GM23248 (cell line): ENCODE data around the gene ORMDL3. TPM values are rescaled to one million over a fixed set of nuclear protein-coding genes. Genes with fewer than 3 reads are reported as not detected.
A peak's percentile ranks its signal among the peaks of the same experiment; 100 is the strongest.

Experiments used
- DNase-seq: peaks from one replicate; pipeline ENCODE4 v3.0.0-alpha.2; 2015
- H2AFZ ChIP-seq: fragments of 200-600 bp; sonication (generic); 2 replicates; pipeline ENCODE4 v1.6.1; 2016; ENCODE audit warnings: antibody characterized with exemption
- H3F3A ChIP-seq: fragments of 200-600 bp; sonication (generic); 2 replicates; pipeline ENCODE4 v1.6.1; 2016; ENCODE audit warnings: mild to moderate bottlenecking, antibody characterized with exemption, mixed run types; ENCODE audit not compliant: insufficient read depth
- H3K27ac ChIP-seq: fragments of 200-600 bp; sonication (generic); 2 replicates; pipeline ENCODE4 v1.5.1; 2016; ENCODE audit warnings: mild to moderate bottlenecking
- H3K27me3 ChIP-seq: fragments of 200-600 bp; sonication (generic); replicated peaks from 2 replicates; pipeline ENCODE4 v1.6.1; 2016; ENCODE audit warnings: mild to moderate bottlenecking; ENCODE audit not compliant: insufficient read depth
- H3K36me3 ChIP-seq: fragments of 200-600 bp; sonication (generic); 2 replicates; pipeline ENCODE4 v1.6.1; 2016; ENCODE audit warnings: low read depth, mild to moderate bottlenecking
- H3K4me1 ChIP-seq: fragments of 200-600 bp; sonication (generic); 2 replicates; pipeline ENCODE4 v1.6.1; 2016; ENCODE audit warnings: mild to moderate bottlenecking; ENCODE audit not compliant: insufficient read depth
- H3K4me2 ChIP-seq: fragments of 200-600 bp; sonication (generic); one replicate; pipeline ENCODE4 v1.6.1; 2016; ENCODE audit warnings: mild to moderate bottlenecking; ENCODE audit not compliant: unreplicated experiment
- H3K4me3 ChIP-seq: fragments of 200-600 bp; sonication (generic); 2 replicates; pipeline ENCODE4 v1.5.1; 2016; ENCODE audit warnings: mild to moderate bottlenecking
- H3K79me2 ChIP-seq: fragments of 200-600 bp; sonication (generic); 2 replicates; pipeline ENCODE4 v1.6.1; 2016; ENCODE audit warnings: mild to moderate bottlenecking; ENCODE audit not compliant: insufficient read depth
- H3K9ac ChIP-seq: fragments of 200-600 bp; sonication (generic); 2 replicates; pipeline ENCODE4 v1.6.1; 2016; ENCODE audit warnings: mild to moderate bottlenecking
- H3K9me2 ChIP-seq: fragments of 200-600 bp; sonication (generic); 2 replicates; pipeline ENCODE4 v1.6.1; 2016; ENCODE audit warnings: mixed run types, mild to moderate bottlenecking, moderate library complexity; ENCODE audit not compliant: insufficient read depth
- H3K9me3 ChIP-seq: fragments of 200-600 bp; sonication (generic); one replicate; pipeline ENCODE4 v1.6.1; 2017; ENCODE audit warnings: low read depth
- H4K20me1 ChIP-seq: fragments of 200-600 bp; sonication (generic); 2 replicates; pipeline ENCODE4 v1.6.0; 2016; ENCODE audit not compliant: insufficient read depth
- EZH2 ChIP-seq: fragments of 200-600 bp; sonication (generic); IDR thresholded peaks from 2 replicates; pipeline ENCODE4 v1.6.1; 2018; ENCODE audit warnings: antibody characterized with exemption, mild to moderate bottlenecking; ENCODE audit not compliant: insufficient read depth, poor library complexity, severe bottlenecking
- EZH2phosphoT487 ChIP-seq: fragments of 200-600 bp; sonication (generic); IDR thresholded peaks from 2 replicates; pipeline ENCODE4 v1.6.1; 2018; ENCODE audit warnings: antibody characterized with exemption, moderate library complexity, mild to moderate bottlenecking, low read depth; ENCODE audit not compliant: insufficient read depth
- WGBS, 2 experiments: methylation state at CpG; one replicate each; pipeline ENCODE4 v1.1.6; 2015 to 2017; ENCODE audit warnings: low lambda C conversion rate in 2 of 2, low coverage in 1 of 2; ENCODE audit errors: missing lambda C conversion rate in 2 of 2; 5-methylcytosine and 5-hydroxymethylcytosine counted together
- in situ Hi-C: fragments of 300-500 bp; cut with MboI; formaldehyde crosslinking; loops from 2 replicates; pipeline ENCODE4 v1.15.0; 2020
- polyA plus RNA-seq: library from polyadenylated mRNA; unstranded; fragments of >200 nt; fragmentation: Nextera tagmentation; extraction: Ambion mirVana; gene quantifications from 2 replicates; pipeline ENCODE4 v1.2.1, GENCODE V29; 2016
- total RNA-seq: library from RNA; depleted of rRNA; stranded (reverse); fragments of >200 nt; shearing (Covaris generic); gene quantifications from 2 replicates; pipeline ENCODE4 v1.2.3, GENCODE V29; 2014

ORMDL3 gene
- total and polyA plus RNA-seq, 2 experiments from 2014 or later, result 12.0 to 60.4 TPM

- H3K9me3 ChIP-seq, result no peaks in the 10 kb centered on the region
- no peaks in the 10 kb centered on the region for H3K36me3 ChIP-seq
- in situ Hi-C loops, result no loop called here
- H2AFZ ChIP-seq, result no peak overlapping the region
- H3K9ac ChIP-seq, result peak overlapping the region; percentile 93
- no peaks in the 10 kb centered on the region for H3K9me2 ChIP-seq
- DNase-seq, result peak; percentile 97
- H3K27me3 ChIP-seq, result no peaks in the 10 kb centered on the region
- no peaks in the 10 kb centered on the region for H4K20me1 ChIP-seq
- H3K4me3 ChIP-seq, result peak overlapping the region; percentile 98
- WGBS, 2 experiments, result 11 to 12% methylated on average over 8 of the region's 8 CpGs
- TF ChIP-seq EZH2 (no peak), EZH2phosphoT487 (no peak)
- peak overlapping the region; percentile 91 for H3K4me2 ChIP-seq
- peak overlapping the region; percentile 93 for H3K27ac ChIP-seq
- peaks cover 32% of the 10 kb centered on the region for H3K79me2 ChIP-seq
- peaks cover 50% of the 10 kb centered on the region for H3K4me1 ChIP-seq
- peaks cover 31% of the 10 kb centered on the region for H3F3A ChIP-seq
Measured at GRCh38 chr17:39928858-39929645, 1.7 kb upstream of the ORMDL3 start.

GRCh38 chr17:39927929-39928857 is 792 bp upstream of the ORMDL3 start:
- H3K9me3 ChIP-seq, result no peaks in the 10 kb centered on the region
- peaks cover 1% of the 10 kb centered on the region; the same call in 1 of the 2 replicates for H3K36me3 ChIP-seq
- peak overlapping the region; percentile 97 for H2AFZ ChIP-seq
- peak overlapping the region; percentile 93 for H3K27ac ChIP-seq
- WGBS, 2 experiments, result 19 to 21% methylated on average over 17 of the region's 17 CpGs
- H3K4me1 ChIP-seq, result peaks cover 55% of the 10 kb centered on the region
- H3F3A ChIP-seq, result peaks cover 31% of the 10 kb centered on the region
- peak; percentile 46 for DNase-seq
- H3K79me2 ChIP-seq, result peaks cover 40% of the 10 kb centered on the region
- peak overlapping the region; percentile 93 for H3K9ac ChIP-seq
- in situ Hi-C loops, result no loop called here
- H4K20me1 ChIP-seq, result no peaks in the 10 kb centered on the region
- TF ChIP-seq EZH2phosphoT487 (no peak), EZH2 (no peak)
- no peaks in the 10 kb centered on the region for H3K27me3 ChIP-seq
- no peaks in the 10 kb centered on the region for H3K9me2 ChIP-seq
- H3K4me2 ChIP-seq, result peak overlapping the region; percentile 91
- H3K4me3 ChIP-seq, result peak overlapping the region; percentile 98

GRCh38 chr17:39926588-39927100 is 757 bp downstream of the ORMDL3 start:
- DNase-seq, result peak; percentile 61
- Histone ChIP-seq H4K20me1 (no peaks in the 10 kb centered on the region), H3K36me3 (peaks cover 17% of the 10 kb centered on the region; the same call in 1 of the 2 replicates), H3K9ac (peak overlapping the region; percentile 93), H3K27me3 (no peaks in the 10 kb centered on the region), H2AFZ (peak overlapping the region; percentile 97), H3K4me2 (peak overlapping the region; percentile 88), H3K9me3 (no peaks in the 10 kb centered on the region), H3K4me3 (peak overlapping the region; percentile 98), H3F3A (peaks cover 31% of the 10 kb centered on the region), H3K27ac (peak overlapping the region; percentile 90), H3K9me2 (no peaks in the 10 kb centered on the region), H3K4me1 (peaks cover 55% of the 10 kb centered on the region), H3K79me2 (peaks cover 51% of the 10 kb centered on the region)
- in situ Hi-C loops, result no loop called here
- 5 to 6% methylated on average over 15 of the region's 15 CpGs for WGBS, 2 experiments
- no peak for TF ChIP-seq EZH2phosphoT487
- TF ChIP-seq EZH2, result no peak

- no peak for TF ChIP-seq EZH2
- H2AFZ ChIP-seq, result no peak overlapping the region
- peak overlapping the region; percentile 98 for H3K4me3 ChIP-seq
- in situ Hi-C loops, result no loop called here
- no peaks in the 10 kb centered on the region for H3K9me2 ChIP-seq
- peaks cover 31% of the 10 kb centered on the region for H3F3A ChIP-seq
- peak; percentile 28 for DNase-seq
- peaks cover 55% of the 10 kb centered on the region for H3K4me1 ChIP-seq
- H3K36me3 ChIP-seq, result peaks cover 19% of the 10 kb centered on the region
- H4K20me1 ChIP-seq, result no peaks in the 10 kb centered on the region
- H3K9ac ChIP-seq, result peak overlapping the region; percentile 93
- peak overlapping the region; percentile 88 for H3K4me2 ChIP-seq
- H3K27me3 ChIP-seq, result no peaks in the 10 kb centered on the region
- WGBS, 2 experiments, result 42 to 43% methylated on average over 4 of the region's 4 CpGs
- peaks cover 51% of the 10 kb centered on the region for H3K79me2 ChIP-seq
- H3K9me3 ChIP-seq, result no peaks in the 10 kb centered on the region
- no peak overlapping the region; the same call in 1 of the 2 replicates for H3K27ac ChIP-seq
Measured at GRCh38 chr17:39926135-39926587, 1.2 kb downstream of the ORMDL3 start.
